ENCODE results near the gene RIC8B.

GRCh38 chr12:106855221-106855758 is 80.8 kb downstream of the RIC8B start:
- TF ChIP-seq ELF4 (IDR thresholded peaks at IDR 0.05) (no peak), LEF1 (IDR thresholded peaks at IDR 0.05; ENCODE audit: borderline replicate concordance) (no peak), PKNOX1 (IDR thresholded peaks at IDR 0.05) (no peak), ZNF384 (IDR thresholded peaks at IDR 0.05) (no peak), FOXM1 (IDR thresholded peaks at IDR 0.05; ENCODE audit: borderline replicate concordance) (no peak), CTBP1 (IDR thresholded peaks at IDR 0.05; ENCODE audit: borderline replicate concordance) (no peak), SP1 (IDR thresholded peaks at IDR 0.05) (no peak), SUZ12 (IDR thresholded peaks at IDR 0.05) (no peak), NFRKB (IDR thresholded peaks at IDR 0.05) (no peak), TARDBP (IDR thresholded peaks at IDR 0.05) (no peak), FOXK2 (IDR thresholded peaks at IDR 0.05) (no peak), FOXA1 (IDR thresholded peaks at IDR 0.05) (no peak), L3MBTL2 (conservative IDR thresholded peaks at IDR 0.05) (no peak), HDGF (IDR thresholded peaks at IDR 0.05; ENCODE audit: borderline replicate concordance) (no peak)

Data from HEK293T (cell line).